HG03045 (cell line): ENCODE results near the gene CDON.

Experiments
- ATAC-seq: cut with Tn5 transposase; IDR thresholded peaks from one replicate; pipeline ENCODE4 v1.9.1; 2021; ENCODE audit warnings: mild to moderate bottlenecking, moderate library complexity; ENCODE audit not compliant: unreplicated experiment

CDON gene, protein sequence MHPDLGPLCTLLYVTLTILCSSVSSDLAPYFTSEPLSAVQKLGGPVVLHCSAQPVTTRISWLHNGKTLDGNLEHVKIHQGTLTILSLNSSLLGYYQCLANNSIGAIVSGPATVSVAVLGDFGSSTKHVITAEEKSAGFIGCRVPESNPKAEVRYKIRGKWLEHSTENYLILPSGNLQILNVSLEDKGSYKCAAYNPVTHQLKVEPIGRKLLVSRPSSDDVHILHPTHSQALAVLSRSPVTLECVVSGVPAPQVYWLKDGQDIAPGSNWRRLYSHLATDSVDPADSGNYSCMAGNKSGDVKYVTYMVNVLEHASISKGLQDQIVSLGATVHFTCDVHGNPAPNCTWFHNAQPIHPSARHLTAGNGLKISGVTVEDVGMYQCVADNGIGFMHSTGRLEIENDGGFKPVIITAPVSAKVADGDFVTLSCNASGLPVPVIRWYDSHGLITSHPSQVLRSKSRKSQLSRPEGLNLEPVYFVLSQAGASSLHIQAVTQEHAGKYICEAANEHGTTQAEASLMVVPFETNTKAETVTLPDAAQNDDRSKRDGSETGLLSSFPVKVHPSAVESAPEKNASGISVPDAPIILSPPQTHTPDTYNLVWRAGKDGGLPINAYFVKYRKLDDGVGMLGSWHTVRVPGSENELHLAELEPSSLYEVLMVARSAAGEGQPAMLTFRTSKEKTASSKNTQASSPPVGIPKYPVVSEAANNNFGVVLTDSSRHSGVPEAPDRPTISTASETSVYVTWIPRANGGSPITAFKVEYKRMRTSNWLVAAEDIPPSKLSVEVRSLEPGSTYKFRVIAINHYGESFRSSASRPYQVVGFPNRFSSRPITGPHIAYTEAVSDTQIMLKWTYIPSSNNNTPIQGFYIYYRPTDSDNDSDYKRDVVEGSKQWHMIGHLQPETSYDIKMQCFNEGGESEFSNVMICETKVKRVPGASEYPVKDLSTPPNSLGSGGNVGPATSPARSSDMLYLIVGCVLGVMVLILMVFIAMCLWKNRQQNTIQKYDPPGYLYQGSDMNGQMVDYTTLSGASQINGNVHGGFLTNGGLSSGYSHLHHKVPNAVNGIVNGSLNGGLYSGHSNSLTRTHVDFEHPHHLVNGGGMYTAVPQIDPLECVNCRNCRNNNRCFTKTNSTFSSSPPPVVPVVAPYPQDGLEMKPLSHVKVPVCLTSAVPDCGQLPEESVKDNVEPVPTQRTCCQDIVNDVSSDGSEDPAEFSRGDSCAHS (N-terminal part only)

GRCh38 chr11:126062679-126063506 is at the start of gene CDON:
CDON (minus strand) TSS chr11:126062866; CDS start chr11:126023476, 39,390 bp downstream.
- ATAC-seq = peak; percentile 97

GRCh38 chr11:126111458-126112116 is 48.9 kb upstream of the CDON start:
- ATAC-seq = no peak

- no peak for ATAC-seq
Measured at GRCh38 chr11:126109941-126110731, 47.5 kb upstream of the CDON start.

DNA sequence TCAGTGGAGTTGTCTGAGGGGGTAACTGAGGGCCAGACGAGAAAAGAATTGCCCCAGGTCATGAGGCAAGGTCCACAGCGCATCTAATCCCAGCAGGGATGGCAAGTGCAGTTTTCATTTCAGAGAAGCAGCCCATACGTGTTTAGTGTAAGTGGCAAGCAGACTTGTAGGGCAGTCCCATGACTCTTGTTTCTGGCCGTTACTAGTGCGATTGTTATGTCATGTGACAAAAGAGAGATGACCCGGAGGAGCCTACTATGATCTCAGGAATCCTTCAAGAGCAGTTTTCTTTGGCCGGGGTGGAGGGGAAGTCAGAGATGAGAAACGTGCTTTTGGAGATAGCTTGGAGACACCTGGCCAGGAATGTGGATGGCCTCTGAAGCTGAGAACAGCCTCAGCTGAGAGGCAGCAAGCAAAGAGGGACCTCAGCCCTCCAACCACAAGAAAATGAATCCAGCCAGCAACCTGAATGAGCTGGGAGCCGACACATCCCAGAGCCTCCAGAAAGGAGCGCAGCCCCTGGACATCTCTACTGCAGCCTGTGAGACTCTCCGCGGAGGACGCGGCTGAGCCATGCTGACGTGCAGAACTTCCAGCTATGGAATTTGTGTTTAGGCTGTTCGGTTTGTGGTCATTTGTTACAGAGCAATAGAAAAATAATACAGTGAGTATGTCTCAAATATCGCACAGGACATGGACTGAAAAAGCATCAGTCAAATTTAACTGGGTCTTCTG is 44.1 kb upstream of the CDON start:
- ATAC-seq = no peak

DNA sequence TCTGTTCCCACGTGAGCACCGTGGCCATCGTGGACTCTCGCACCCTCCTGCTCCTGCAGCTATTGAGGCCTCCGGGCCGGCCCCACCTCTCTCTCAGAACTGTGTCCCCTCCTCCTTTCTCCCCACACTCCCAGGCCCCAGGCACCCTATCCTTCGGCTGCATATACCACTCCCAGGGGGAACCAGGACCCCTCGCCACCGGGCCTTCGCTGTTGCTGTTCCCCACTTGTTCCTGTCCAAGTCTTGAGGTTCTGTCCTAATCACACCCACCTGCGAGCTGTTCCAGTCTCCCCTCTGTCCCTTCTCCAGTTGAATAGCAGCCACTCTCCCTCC is 43.0 kb upstream of the CDON start:
- no peak for ATAC-seq

DNA sequence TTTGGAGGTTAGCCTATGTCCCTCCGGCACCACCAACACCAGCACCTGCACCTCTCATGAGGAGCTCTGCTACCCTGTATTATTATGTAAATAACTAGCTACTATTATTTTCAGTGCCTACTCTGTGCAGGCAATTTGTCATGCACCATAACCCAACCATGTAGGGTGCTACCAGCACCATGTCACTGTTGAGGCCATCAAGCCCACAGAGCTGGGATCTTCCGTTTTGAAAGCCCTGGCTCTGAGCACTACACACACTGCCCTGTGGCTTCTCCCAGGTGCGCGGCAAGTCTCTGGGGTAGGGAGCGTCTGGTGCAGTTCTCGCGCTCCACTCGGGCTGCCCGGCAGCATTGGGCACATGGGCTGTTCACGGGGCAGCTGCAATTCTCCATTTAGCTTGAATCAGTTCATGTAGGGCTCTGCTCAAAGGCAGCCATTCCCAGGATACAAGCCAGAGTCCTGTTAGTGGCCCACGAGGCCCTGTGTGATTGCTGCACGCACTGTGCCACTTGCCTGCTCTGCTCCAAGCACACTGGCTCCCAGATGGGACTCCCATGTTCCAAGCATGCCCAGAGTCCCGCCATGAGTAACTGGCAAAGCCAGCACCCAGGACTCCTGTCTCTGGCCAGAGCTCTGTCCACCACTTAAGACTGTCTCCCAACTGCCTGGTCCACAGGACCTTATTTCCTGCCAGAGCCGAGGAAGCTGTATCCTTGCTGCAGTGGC is 42.5 kb upstream of the CDON start:
- no peak for ATAC-seq

GRCh38 chr11:126104420-126104819 is 41.8 kb upstream of the CDON start:
- ATAC-seq = no peak

DNA sequence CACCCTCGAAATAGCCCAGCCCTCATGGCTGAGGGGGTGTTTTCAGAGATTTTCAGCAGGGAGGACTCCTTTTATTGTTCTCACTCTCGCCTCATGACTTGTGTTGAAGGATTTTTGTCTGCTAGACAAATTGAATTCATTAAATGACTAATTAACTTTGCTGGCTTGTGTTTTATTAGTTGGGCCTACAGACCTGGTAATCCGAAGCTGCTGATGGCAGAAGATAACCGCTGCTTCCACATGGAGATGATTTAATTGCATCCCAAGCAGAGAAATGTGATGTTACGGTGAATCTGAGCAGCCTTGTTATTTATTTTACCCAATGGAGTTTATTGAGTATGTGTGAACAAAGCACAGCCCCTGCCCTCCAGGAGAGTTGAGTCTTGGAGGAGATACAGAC is 40.5 kb upstream of the CDON start:
- ATAC-seq = no peak

GRCh38 chr11:126102436-126102981 is 39.8 kb upstream of the CDON start:
- ATAC-seq = peak; percentile 42

DNA sequence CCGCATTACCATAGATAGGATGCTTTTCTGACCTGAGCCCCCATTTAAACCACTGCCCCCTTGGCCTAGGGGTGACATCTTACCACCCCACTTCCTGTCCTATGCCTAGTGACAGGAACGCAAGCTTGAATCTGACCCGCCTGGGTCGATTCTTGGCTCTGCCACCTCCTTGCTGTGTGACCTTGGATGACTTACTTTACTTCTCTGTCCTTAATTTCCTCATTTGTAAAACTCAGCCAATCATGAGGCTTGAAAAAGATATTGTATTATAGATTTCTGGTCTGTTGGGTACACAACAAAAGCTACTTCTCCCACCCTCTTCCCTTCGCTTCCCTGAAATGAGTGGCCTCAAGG is 39.2 kb upstream of the CDON start:
- ATAC-seq = no peak

DNA sequence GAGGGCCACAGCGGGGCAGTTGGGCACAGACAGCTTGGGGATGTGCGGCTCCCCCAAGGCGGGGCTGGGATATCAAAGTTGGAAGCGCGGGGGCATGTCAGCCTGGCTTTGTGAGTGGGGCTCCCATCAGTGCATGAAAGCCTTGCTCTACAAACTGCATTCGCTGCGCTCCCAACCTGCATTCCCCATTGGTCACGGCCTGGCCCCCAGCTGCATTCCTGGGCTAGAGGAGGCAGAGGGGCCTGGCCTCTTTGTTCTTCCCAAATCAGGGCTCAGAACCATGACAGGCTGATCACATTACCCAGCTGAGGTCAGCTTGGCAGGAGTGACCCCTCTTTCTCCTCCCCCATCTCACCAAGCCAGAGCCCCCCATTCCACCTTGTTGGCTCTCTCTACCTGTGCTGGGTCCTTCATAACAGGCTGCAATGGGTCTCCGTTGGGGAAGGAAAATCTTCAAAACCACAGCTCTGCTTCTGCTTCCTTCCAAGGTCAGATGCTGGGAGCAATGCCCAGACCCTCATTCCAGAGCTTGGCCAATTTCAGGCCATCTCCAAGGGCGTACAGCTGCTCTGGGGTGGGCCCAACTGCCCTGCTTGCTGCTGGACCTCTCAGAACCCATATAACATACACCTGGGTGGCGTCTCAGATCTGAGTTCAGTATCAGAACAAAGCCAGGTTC is 38.7 kb upstream of the CDON start:
- ATAC-seq = no peak

- no peak for ATAC-seq
Measured at GRCh38 chr11:126100716-126101115, 38.0 kb upstream of the CDON start.

- no peak for ATAC-seq
Measured at GRCh38 chr11:126098204-126098769, 35.6 kb upstream of the CDON start.

- no peak for ATAC-seq
Measured at GRCh38 chr11:126095745-126096144, 33.1 kb upstream of the CDON start.

- no peak for ATAC-seq
Measured at GRCh38 chr11:126090452-126090851, 27.8 kb upstream of the CDON start.

DNA sequence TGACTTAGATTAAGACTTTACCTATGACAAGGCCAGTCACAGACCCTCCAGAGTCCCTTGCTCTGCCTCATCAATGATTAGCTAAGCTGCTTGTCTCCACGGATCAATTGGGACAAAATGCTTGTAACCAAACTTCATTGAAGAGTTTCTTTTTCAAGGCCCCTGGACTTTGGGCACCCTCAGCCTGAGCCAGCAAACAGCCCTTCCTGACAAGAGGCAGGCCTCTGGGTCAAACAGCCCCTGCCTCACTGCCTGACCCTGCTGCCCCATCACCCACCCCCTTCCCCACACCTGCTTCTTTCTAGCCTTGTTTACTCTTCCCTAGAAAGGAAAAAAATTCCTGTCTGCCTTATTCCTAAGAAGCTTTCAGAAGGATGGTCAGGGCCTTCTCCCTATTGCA is 26.3 kb upstream of the CDON start:
- ATAC-seq = no peak

GRCh38 chr11:126086248-126086647 is 23.6 kb upstream of the CDON start:
- ATAC-seq = no peak
